Duodenal mucosa (tissue), 2 donors: ENCODE data around the gene SPSB1.
A peak's percentile ranks its signal among the peaks of the same experiment; 100 is the strongest.
"Not testable (repeated sequence)": the region's sequence is repeated elsewhere in the genome, so short reads cannot be mapped to it uniquely, and the experiment has no call there.

Experiments
- H3K27ac ChIP-seq: one replicate; pipeline ENCODE4 v1.7.0; 2013; ENCODE audit warnings: low read depth, low read length
- H3K27me3 ChIP-seq, 2 donors: one replicate each; pipeline ENCODE4 v1.7.0; 2013; ENCODE audit warnings: low read length in 2 of 2, control low read depth in 1 of 2; ENCODE audit not compliant: insufficient read depth in 2 of 2, control insufficient read depth in 1 of 2
- H3K36me3 ChIP-seq, 2 donors: one replicate each; pipeline ENCODE4 v1.7.0; 2013; ENCODE audit warnings: low read length in 2 of 2, control low read depth in 1 of 2; ENCODE audit not compliant: insufficient read depth in 2 of 2, control insufficient read depth in 1 of 2
- H3K4me1 ChIP-seq, 2 donors: one replicate each; pipeline ENCODE4 v1.7.0; 2013; ENCODE audit warnings: low read length in 2 of 2, control low read depth in 1 of 2; ENCODE audit not compliant: insufficient read depth in 2 of 2, control insufficient read depth in 1 of 2
- H3K4me3 ChIP-seq, 2 donors: one replicate each; pipeline ENCODE4 v1.7.0; 2013; ENCODE audit warnings: low read length in 2 of 2, low read depth in 1 of 2
- H3K9ac ChIP-seq, 2 donors: one replicate each; pipeline ENCODE4 v1.7.0; 2013; ENCODE audit warnings: low read length in 2 of 2, low read depth in 1 of 2
- H3K9me3 ChIP-seq, 2 donors: one replicate each; pipeline ENCODE4 v1.7.0; 2013; ENCODE audit warnings: low read length in 2 of 2, control low read depth in 1 of 2; ENCODE audit not compliant: control insufficient read depth in 1 of 2

The SPSB1 gene

GRCh38 chr1:9298282-9298681 is 5.6 kb downstream of the SPSB1 start:
- H3K9me3 ChIP-seq, result no peaks in the 10 kb centered on the region
- H3K4me3 ChIP-seq, result no peak overlapping the region
- H3K4me1 ChIP-seq, result peaks cover 68 to 77% of the 10 kb centered on the region in 2 donors
- no peak overlapping the region for H3K9ac ChIP-seq
- H3K27me3 ChIP-seq, result no peaks in the 10 kb centered on the region
- H3K27ac ChIP-seq, result no peak overlapping the region
- peaks cover 0 to 16% of the 10 kb centered on the region in 2 donors for H3K36me3 ChIP-seq

- H3K27ac ChIP-seq, result peak overlapping the region; percentile 2
- H3K9ac ChIP-seq, H3K9me3 ChIP-seq, H3K27me3 ChIP-seq: not testable (repeated sequence)
- H3K36me3 ChIP-seq, result peaks cover 0 to 16% of the 10 kb centered on the region in 2 donors
- H3K4me1 ChIP-seq, result peaks cover 70 to 71% of the 10 kb centered on the region in 2 donors
- H3K4me3 ChIP-seq, result peak overlapping the region; percentile 2 to 24
Measured at GRCh38 chr1:9299571-9300541, 7.2 kb downstream of the SPSB1 start.

GRCh38 chr1:9300573-9300972 is 7.9 kb downstream of the SPSB1 start:
- Histone ChIP-seq H3K9ac (no peak overlapping the region), H3K4me3 (peak overlapping the region; percentile 2 to 24), H3K4me1 (peaks cover 70 to 71% of the 10 kb centered on the region in 2 donors), H3K27ac (peak overlapping the region; percentile 2), H3K27me3 (no peaks in the 10 kb centered on the region), H3K9me3 (no peaks in the 10 kb centered on the region), H3K36me3 (peaks cover 0 to 16% of the 10 kb centered on the region in 2 donors)

GRCh38 chr1:9302745-9303524 is 10.2 kb downstream of the SPSB1 start:
- H3K9ac ChIP-seq, result no peak overlapping the region
- H3K4me1 ChIP-seq, result peaks cover 46 to 54% of the 10 kb centered on the region in 2 donors

GRCh38 chr1:9303916-9304315 is 11.2 kb downstream of the SPSB1 start:
- Histone ChIP-seq H3K27ac (no peak overlapping the region), H3K4me1 (peaks cover 41 to 54% of the 10 kb centered on the region in 2 donors), H3K27me3 (no peaks in the 10 kb centered on the region), H3K4me3 (no peak overlapping the region), H3K9me3 (no peaks in the 10 kb centered on the region), H3K36me3 (peaks cover 0 to 16% of the 10 kb centered on the region in 2 donors), H3K9ac (no peak overlapping the region)

More at GRCh38 chr1:9302745-9303524, 10.2 kb downstream of the SPSB1 start:
- Histone ChIP-seq H3K27me3 (no peaks in the 10 kb centered on the region), H3K36me3 (peaks cover 0 to 16% of the 10 kb centered on the region in 2 donors), H3K27ac (peak overlapping the region; percentile 60), H3K4me3 (peak overlapping the region in 1 of 2 donors; percentile 3), H3K9me3 (no peaks in the 10 kb centered on the region)

- Histone ChIP-seq H3K27ac (no peak overlapping the region), H3K4me3 (no peak overlapping the region), H3K4me1 (peaks cover 40 to 49% of the 10 kb centered on the region in 2 donors), H3K27me3 (no peaks in the 10 kb centered on the region), H3K9ac (no peak overlapping the region), H3K9me3 (no peaks in the 10 kb centered on the region), H3K36me3 (peaks cover 0 to 16% of the 10 kb centered on the region in 2 donors)
Measured at GRCh38 chr1:9305216-9305615, 12.5 kb downstream of the SPSB1 start.

- Histone ChIP-seq H3K36me3 (peaks cover 0 to 13% of the 10 kb centered on the region in 2 donors), H3K9me3 (no peaks in the 10 kb centered on the region), H3K27me3 (no peaks in the 10 kb centered on the region), H3K9ac (no peak overlapping the region), H3K4me1 (peaks cover 32 to 41% of the 10 kb centered on the region in 2 donors), H3K4me3 (no peak overlapping the region), H3K27ac (no peak overlapping the region)
Measured at GRCh38 chr1:9306006-9306405, 13.3 kb downstream of the SPSB1 start.

- H3K9ac ChIP-seq, result no peak overlapping the region
- H3K4me1 ChIP-seq, result peaks cover 24 to 31% of the 10 kb centered on the region in 2 donors
- H3K27me3 ChIP-seq, result no peaks in the 10 kb centered on the region
- no peaks in the 10 kb centered on the region for H3K9me3 ChIP-seq
- peaks cover 0 to 3% of the 10 kb centered on the region in 2 donors for H3K36me3 ChIP-seq
- no peak overlapping the region for H3K27ac ChIP-seq
- H3K4me3 ChIP-seq, result no peak overlapping the region
Measured at GRCh38 chr1:9307303-9307702, 14.6 kb downstream of the SPSB1 start.

- no peaks in the 10 kb centered on the region for H3K9me3 ChIP-seq
- no peak overlapping the region for H3K4me3 ChIP-seq
- H3K4me1 ChIP-seq, result peaks cover 14 to 21% of the 10 kb centered on the region in 2 donors
- H3K27me3 ChIP-seq, result no peaks in the 10 kb centered on the region
- no peaks in the 10 kb centered on the region for H3K36me3 ChIP-seq
- no peak overlapping the region for H3K27ac ChIP-seq
- H3K9ac ChIP-seq, result no peak overlapping the region
Measured at GRCh38 chr1:9308236-9308785, 15.6 kb downstream of the SPSB1 start.
